Measurements from ENCODE around the gene WDR20.
"Not testable (repeated sequence)": the region's sequence is repeated elsewhere in the genome, so short reads cannot be mapped to it uniquely, and the experiment has no call there.

Gene WDR20

DNA sequence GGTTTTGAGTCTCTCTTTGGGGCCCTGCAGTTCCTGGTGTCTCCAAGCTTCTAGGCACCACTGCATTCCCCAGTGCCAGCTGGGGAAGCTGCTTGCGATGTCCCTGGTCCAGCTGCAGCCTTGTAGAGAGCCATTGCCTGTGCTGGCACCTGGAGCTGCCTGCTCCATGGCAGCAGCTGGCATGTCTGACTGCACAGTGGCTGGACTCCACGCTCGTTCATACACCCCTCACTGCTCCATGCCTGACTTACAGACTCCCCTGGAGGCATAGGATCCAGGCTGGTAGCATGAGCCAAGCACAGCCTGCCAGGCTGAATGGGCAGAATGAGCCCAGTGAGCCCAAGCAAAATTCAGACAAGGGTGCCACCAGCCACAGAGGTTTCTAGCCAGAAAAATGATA, 21.8 kb upstream of the WDR20 start:
- TF ChIP-seq, protein P1, sequence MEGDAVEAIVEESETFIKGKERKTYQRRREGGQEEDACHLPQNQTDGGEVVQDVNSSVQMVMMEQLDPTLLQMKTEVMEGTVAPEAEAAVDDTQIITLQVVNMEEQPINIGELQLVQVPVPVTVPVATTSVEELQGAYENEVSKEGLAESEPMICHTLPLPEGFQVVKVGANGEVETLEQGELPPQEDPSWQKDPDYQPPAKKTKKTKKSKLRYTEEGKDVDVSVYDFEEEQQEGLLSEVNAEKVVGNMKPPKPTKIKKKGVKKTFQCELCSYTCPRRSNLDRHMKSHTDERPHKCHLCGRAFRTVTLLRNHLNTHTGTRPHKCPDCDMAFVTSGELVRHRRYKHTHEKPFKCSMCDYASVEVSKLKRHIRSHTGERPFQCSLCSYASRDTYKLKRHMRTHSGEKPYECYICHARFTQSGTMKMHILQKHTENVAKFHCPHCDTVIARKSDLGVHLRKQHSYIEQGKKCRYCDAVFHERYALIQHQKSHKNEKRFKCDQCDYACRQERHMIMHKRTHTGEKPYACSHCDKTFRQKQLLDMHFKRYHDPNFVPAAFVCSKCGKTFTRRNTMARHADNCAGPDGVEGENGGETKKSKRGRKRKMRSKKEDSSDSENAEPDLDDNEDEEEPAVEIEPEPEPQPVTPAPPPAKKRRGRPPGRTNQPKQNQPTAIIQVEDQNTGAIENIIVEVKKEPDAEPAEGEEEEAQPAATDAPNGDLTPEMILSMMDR (IDR thresholded peaks at IDR 0.05; ENCODE audit: extremely low read depth, missing control alignments): no peak
- no peak for DNase-seq (ENCODE audit: low spot score)

DNA sequence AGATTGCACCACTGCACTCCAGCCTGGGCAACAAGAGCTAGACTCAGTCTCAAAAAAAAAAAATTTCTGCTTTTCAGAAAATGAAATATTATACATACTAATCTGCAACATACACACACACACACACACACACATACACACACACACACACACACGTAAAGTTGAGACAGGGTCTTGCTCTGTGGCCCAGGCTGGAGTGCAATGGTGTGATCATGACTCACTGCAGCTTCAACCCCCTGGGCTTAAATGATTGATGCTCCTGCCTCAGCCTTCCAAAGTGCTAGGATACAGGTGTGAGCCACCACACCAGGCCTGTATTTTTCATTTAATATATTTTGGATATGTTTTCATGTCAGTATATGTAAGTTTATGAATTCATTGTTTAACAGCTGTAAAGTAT, 18.8 kb upstream of the WDR20 start:
- no peak for DNase-seq (ENCODE audit: low spot score)
- TF ChIP-seq, protein P1 (IDR thresholded peaks at IDR 0.05; ENCODE audit: extremely low read depth, missing control alignments): no peak

DNA sequence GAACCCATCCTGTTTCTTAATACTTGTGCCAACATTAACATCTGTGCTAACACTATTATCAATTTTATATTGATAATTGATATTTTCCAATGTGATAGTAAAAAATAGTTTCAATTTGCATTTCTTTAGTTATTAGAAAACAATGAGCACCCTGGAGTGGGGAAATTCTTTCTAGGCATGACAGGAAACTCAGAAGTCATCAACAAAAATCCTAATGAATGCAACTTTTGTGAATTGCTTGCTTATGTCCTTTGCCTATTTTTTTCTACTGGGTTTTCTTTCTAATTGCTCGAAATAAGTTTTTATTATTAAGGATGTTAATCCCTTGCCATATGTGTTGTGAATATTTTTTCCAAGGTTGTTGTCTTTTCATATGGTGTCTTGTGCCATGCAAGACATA, 18.1 kb upstream of the WDR20 start:
- no peak for DNase-seq (ENCODE audit: low spot score)
- TF ChIP-seq, protein P1 (IDR thresholded peaks at IDR 0.05; ENCODE audit: extremely low read depth, missing control alignments): no peak

DNA sequence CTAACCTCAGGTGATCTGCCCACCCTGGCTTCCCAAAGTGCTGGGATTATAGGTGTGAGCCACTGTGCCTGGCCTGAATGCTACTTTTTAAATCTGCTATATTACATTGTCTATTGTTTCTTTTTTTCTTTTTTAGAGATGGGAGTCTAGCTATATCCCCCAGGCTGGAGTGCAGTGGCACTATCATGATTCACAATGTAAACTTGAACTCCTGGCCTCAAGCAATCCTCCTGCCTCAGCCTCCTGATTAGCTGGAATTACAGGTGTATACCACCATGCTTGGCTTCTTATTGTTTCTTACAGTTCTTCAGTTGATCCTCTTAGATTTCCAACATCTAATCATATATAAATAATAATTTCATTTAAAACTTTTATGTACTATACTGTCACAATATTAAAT, 15.3 kb upstream of the WDR20 start:
- DNase-seq (ENCODE audit: low spot score): no peak

DNA sequence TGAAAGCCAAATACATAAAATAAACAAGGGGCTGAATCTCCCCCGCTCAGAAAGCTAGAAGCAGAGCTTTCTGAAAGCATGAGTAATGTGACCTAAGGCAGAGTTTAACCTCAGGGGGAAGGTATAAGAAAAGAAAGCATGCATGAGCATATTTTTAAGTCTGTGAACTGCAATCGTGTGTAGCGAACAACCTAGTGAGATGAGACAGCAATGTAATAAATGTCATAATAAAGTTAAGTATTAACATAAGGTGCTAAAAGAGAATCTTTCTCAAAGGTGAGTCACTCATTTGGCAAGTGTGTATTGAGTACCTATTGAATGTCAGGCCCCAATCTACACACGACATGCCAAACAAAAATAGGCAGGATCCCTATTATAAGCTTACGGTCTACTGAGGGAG, 14.2 kb upstream of the WDR20 start:
- peak; percentile 35 for DNase-seq (ENCODE audit: low spot score)
- TF ChIP-seq, protein P1 (IDR thresholded peaks at IDR 0.05; ENCODE audit: extremely low read depth, missing control alignments): no peak

More for the DNA sequence above, 15.3 kb upstream of the WDR20 start:
- TF ChIP-seq, protein P1 (IDR thresholded peaks at IDR 0.05; ENCODE audit: extremely low read depth, missing control alignments): no peak

DNA sequence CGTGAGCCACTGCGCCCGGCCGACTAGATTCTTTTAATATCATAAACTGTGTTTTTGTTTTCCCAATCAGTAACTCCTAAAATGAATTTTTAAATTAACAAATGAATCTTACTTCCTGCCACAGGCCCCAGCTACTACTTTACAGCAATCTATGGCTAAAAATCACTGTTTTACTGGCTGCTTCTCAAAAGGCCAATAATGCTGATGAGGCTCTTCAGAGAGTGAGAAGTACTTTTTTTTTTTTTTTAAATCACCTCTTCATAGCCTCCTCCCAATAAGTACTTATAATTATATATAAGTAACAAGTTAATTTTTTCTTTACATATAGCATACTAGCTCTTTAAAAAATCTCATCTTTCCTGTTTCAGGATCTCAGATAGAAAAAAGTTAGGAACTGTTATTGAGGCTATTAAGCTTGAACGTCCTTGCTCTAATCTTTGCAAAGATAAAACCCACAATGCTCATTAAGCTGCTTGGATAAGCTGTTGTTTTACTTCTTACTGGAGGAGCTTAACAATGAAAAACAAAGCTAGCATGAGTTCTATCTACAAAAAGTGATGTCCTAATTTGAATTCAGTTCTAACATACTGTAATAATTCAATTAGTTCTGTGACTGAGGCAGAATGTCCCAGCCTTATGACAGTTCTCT, 12.8 kb upstream of the WDR20 start:
- no peak for DNase-seq (ENCODE audit: low spot score)
- TF ChIP-seq, protein P1 (IDR thresholded peaks at IDR 0.05; ENCODE audit: extremely low read depth, missing control alignments): no peak

DNA sequence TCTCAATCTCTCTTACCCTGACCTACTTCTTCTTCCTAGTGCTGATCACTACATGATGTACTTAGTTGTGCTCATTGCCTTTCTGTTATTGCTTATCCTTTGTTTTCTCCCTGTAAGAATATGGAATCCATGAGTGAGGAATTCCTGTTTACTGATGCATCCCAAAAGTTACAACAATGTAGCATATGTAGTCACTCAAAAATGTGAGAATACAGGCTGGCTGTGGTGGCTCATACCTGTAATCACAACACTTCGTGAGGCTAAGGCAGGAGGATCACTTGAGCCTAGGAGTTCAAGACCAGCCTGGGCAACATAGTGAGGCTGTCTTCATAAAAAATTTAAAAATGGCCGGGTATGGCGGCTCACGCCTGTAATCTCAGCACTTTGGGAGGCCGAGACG, 8.0 kb upstream of the WDR20 start:
- TF ChIP-seq, protein P1 (IDR thresholded peaks at IDR 0.05; ENCODE audit: extremely low read depth, missing control alignments): no peak
- no peak for DNase-seq (ENCODE audit: low spot score)

DNA sequence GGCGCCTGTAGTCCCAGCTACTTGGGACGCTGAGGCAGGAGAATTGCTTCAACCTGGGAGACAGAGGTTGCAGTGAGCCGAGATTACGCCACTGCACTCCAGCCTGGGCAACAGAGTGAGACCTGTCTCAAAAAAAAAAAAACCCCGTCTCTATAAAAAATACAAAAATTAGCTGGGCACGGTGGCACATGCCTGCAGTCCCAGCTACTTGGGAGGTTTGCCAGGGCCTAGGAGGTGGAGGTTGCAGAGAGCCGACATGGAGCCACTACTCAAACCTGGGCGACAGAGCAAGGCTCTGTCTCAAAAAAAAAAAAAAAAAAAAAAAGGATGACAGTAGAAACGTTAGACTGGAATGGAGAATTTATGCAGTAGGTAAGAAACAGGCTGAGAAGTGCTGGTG, 5.7 kb upstream of the WDR20 start:
- not testable (repeated sequence) for DNase-seq (ENCODE audit: low spot score)

DNA sequence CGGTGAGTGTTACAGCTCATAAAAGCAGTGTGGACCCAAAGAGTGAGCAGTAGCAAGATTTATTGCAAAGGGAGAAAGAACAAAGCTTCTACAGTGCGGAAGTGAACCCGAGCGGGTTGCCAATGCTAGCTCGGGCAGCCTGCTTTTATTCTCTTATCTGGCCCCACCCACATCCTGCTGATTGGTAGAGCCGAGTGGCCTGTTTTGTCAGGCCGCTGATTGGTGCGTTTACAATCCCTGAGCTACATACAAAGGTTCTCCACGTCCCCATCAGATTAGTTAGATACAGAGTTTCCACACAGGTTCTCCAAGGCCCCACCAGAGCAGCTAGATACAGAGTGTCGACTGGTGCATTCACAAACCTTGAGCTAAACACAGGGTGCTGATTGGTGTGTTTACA, 5.0 kb upstream of the WDR20 start:
- not testable (repeated sequence) for DNase-seq (ENCODE audit: low spot score)

DNA sequence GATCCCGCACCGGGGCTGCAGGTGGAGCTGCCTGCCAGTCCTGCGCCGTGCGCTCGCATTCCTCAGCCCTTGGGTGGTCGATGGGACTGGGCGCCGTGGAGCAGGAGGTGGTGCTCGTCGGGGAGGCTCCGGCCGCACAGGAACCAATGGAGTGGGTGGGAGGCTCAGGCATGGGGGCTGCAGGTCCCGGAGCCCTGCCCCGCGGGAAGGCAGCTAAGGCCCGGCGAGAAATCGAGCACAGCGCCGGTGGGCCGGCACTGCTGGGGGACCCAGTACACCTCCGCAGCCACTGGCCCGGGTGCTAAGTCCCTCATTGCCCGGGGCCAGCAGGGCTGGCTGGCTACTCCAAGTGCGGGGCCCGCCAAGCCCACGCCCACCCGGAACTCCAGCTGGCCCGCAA, 4.2 kb upstream of the WDR20 start:
- not testable (repeated sequence) for DNase-seq (ENCODE audit: low spot score)

Data from GM20000 (cell line).